Fibroblast of the aortic adventitia (primary cell): Measurements from ENCODE around the gene AATF. TPM values are rescaled to one million over a fixed set of nuclear protein-coding genes. Genes with fewer than 3 reads are reported as not detected.

ENCODE experiments used
- DNase-seq: peaks from one replicate; pipeline ENCODE4 v3.0.0-alpha.2; 2010; ENCODE audit warnings: low read depth
- H3K4me3 ChIP-seq: 2 replicates; pipeline ENCODE4 v1.5.1; 2011; ENCODE audit warnings: low read depth, mild to moderate bottlenecking, control low read depth, low read length, moderate library complexity
- total RNA-seq: library from RNA; depleted of rRNA; stranded (reverse); fragments of >200 nt; gene quantifications from 2 replicates; pipeline ENCODE4 v1.2.3, GENCODE V29; 2012; ENCODE audit warnings: low replicate concordance
- TF ChIP-seq, protein P1 (sequence below): IDR thresholded peaks from 2 replicates; pipeline ENCODE4 v1.5.1; 2011; ENCODE audit warnings: mild to moderate bottlenecking, low read length, control low read depth, inconsistent platforms; ENCODE audit not compliant: insufficient read depth

Gene AATF
- total RNA-seq, 1 donor, result 25.1 TPM

DNA sequence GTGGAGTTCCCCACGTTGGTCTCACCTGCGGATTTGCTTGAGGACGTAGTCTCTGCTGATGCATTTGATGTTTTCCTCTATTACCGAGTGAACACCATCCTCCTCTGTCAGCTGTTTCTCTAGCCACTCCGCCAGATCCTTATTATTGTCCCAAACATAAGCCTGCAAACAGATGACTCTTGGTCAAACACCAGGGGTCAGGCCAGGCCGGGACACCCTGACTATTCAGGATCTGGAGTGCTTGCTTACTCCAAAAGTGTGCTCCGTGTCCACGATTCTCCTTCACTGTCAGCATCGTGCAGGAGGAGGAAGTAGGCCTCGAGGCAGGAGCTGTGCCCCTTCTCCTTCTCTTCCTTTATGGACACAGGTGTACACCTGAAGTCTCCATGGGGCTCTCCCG lies 140.2 kb downstream of the AATF start:
- no peak for DNase-seq
- TF ChIP-seq, protein P1, sequence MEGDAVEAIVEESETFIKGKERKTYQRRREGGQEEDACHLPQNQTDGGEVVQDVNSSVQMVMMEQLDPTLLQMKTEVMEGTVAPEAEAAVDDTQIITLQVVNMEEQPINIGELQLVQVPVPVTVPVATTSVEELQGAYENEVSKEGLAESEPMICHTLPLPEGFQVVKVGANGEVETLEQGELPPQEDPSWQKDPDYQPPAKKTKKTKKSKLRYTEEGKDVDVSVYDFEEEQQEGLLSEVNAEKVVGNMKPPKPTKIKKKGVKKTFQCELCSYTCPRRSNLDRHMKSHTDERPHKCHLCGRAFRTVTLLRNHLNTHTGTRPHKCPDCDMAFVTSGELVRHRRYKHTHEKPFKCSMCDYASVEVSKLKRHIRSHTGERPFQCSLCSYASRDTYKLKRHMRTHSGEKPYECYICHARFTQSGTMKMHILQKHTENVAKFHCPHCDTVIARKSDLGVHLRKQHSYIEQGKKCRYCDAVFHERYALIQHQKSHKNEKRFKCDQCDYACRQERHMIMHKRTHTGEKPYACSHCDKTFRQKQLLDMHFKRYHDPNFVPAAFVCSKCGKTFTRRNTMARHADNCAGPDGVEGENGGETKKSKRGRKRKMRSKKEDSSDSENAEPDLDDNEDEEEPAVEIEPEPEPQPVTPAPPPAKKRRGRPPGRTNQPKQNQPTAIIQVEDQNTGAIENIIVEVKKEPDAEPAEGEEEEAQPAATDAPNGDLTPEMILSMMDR, result no peak
- no peak overlapping the region for H3K4me3 ChIP-seq

DNA sequence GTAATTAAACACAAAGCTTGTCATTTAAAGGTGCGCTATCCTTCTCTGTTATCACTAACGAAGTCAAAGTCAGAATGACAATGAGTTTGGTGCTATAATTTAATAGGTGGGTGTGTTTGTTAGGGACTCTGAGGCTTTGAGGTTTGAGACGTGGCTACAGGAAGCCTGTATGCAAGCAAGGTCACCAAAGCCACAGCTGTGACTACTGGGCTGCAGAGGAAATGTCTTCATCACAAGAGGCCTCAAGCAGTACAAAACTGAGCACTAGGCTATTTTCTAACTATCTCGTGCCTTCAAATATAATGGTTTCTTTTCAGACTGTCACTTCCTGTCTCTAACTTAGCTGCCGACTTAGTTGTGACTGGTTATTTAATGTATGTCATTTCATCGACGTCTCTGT lies 141.2 kb downstream of the AATF start:
- DNase-seq, result no peak

DNA sequence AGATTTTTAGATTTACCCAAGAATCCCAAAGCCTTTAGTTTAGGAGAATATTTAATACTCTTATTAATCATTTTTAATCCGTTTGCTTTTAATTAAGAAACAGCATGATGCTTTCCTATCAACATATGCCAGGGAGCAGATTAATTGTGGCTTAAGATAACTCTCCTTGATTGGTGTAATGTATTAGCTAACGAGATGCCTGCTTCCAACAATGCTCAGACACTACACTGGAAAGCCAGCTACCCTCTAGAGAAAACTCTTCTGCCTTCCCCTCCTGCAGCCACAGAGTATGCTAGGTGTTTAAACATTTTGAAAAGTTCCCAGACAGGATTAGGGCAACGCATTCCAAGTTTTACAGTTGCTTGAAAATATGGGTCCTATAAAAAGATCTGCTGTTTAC lies 142.2 kb downstream of the AATF start:
- no peak for DNase-seq
- H3K4me3 ChIP-seq, result no peak overlapping the region
- TF ChIP-seq, protein P1, result no peak

More for the DNA sequence above, 141.2 kb downstream of the AATF start:
- no peak overlapping the region for H3K4me3 ChIP-seq
- TF ChIP-seq, protein P1, result no peak

DNA sequence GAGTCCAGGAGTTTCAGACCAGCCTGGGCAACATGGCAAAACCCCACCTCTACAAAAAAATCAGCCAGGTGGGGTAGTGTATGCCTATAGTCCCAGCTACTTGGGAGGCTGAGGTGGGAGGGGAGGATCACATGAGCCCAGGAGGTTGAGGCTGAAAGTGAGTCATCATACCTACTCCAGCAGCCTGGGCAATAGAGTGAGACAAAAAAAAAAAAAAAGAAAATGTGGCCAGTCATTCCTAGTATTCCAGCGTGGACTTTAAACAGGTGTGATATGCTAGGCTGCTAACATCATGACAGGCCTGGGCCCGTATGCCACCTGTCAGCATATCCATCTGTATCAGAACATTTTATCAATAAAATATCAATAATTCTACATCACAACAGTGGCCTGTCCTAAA lies 143.3 kb downstream of the AATF start:
- no peak for DNase-seq
- no peak overlapping the region for H3K4me3 ChIP-seq
- TF ChIP-seq, protein P1, result no peak

DNA sequence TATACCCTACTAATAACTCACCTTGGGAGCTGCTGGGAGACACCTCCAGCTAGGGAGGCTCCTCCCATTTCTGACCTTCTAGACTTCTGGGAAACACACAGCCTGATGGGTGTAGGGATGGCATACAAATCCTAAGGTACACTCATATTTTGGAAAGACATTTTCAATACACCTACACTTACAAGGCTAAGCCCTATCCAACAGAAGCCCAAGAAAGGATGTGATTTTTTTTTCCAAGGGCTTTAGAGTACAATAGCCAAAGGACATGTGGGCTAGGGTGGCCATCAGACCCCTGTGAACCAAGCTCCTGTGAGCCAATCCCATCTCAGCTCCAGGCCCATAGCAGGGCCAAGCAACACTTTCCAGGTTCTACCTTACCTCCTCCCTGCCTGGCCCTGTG lies 143.9 kb downstream of the AATF start:
- no peak overlapping the region for H3K4me3 ChIP-seq
- DNase-seq, result no peak
- TF ChIP-seq, protein P1, result no peak

DNA sequence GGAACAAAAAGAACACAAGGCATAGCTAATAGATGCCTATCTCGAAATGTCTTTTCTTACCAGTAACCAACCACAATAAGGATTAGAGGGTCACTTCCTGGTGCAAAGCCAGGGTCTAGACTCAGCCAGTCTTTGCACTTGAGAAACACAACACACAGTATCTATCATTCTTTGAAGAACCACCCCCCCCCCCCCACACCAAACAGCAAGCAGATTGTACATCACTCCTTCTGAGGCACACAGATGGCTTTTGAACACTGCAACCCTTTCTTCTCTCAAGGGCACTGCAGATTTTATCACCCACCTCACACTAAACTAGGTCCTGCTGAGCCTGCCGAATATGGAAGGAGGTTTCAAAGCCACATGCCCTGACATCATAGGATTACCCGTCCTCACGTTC lies 145.6 kb downstream of the AATF start:
- no peak for DNase-seq
- TF ChIP-seq, protein P1, result no peak
- H3K4me3 ChIP-seq, result no peak overlapping the region

DNA sequence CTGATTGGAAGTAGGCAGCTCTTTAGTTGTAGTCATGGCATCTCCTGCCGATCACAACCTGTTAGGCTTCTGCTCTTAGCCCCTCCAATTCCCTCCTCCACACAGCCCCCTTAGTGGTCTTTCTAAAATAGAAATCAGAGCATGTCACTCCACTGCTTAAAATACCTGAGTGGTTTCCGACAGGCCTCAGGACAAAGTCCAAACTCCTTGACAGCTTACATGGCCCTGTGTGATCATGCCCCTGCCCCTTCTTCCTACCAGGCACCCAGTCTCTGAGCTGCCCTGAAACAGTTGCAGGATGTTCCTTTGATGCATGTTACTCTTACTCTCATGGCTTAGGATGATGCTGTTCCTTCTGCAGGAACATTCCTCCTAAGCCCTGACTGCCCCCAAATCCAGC lies 147.3 kb downstream of the AATF start:
- TF ChIP-seq, protein P1, result no peak
- H3K4me3 ChIP-seq, result no peak overlapping the region
- DNase-seq, result no peak
